HEK293 (cell line): ENCODE measurements around the gene DDX10.
A peak's percentile ranks its signal among the peaks of the same experiment; 100 is the strongest.

Experiments used
- CTCF ChIA-PET: fragments of 350-600 bp; formaldehyde crosslinking; extraction: SDS; loops from one replicate; lab custom pipeline; 2021; ENCODE audit warnings: antibody characterized with exemption; lab: Yijun Ruan, JAX
- POLR2A ChIA-PET: fragments of 300-600 bp; formaldehyde crosslinking; extraction: SDS; loops from one replicate; lab custom pipeline; 2020; ENCODE audit warnings: antibody characterized with exemption, inconsistent platforms; lab: Yijun Ruan, JAX
- H3K27ac ChIP-seq: fragments of 200-500 bp; sonication (Bioruptor generic); 2 replicates; pipeline ENCODE4 v1.5.1; 2014; ENCODE audit warnings: low read depth, low read length, control low read depth, inconsistent platforms; ENCODE audit errors: extremely low read depth
- H3K36me3 ChIP-seq, 2 experiments: fragments of 200-500 bp in 1 of 2; sonication (Bioruptor generic) in 1 of 2; 1 replicate in 1 of 2; 2 replicates in 1 of 2; pipeline ENCODE4 v1.5.1; 2014 to 2017; ENCODE audit warnings: inconsistent platforms in 2 of 2, low read length in 2 of 2; ENCODE audit not compliant: control insufficient read depth in 2 of 2, insufficient read depth in 1 of 2
- H3K4me1 ChIP-seq: fragments of 200-500 bp; sonication (Bioruptor generic); 2 replicates; pipeline ENCODE4 v1.5.1; 2014; ENCODE audit warnings: mild to moderate bottlenecking, low read length, inconsistent platforms; ENCODE audit not compliant: control insufficient read depth, insufficient read depth
- H3K4me3 ChIP-seq: 2 replicates; pipeline ENCODE4 v1.5.1; 2011; ENCODE audit warnings: low read depth, mild to moderate bottlenecking, control low read depth, low read length, moderate library complexity
- H3K9me3 ChIP-seq: fragments of 200-500 bp; sonication (Bioruptor generic); 2 replicates; pipeline ENCODE4 v1.5.1; 2014; ENCODE audit warnings: low read depth, low read length, inconsistent platforms; ENCODE audit not compliant: control insufficient read depth, insufficient read depth
- GLIS2 ChIP-seq: fragments of 450-650 bp; formaldehyde crosslinking; IDR thresholded peaks from 2 replicates; pipeline ENCODE4 v1.5.1; 2016; ENCODE audit warnings: missing biosample characterization, missing genetic modification characterization
- PBX3 ChIP-seq: sonication (generic); formaldehyde crosslinking; IDR thresholded peaks from 2 replicates; pipeline ENCODE4 v1.8.1; 2022; ENCODE audit warnings: mild to moderate bottlenecking, moderate library complexity, missing genetic modification reagents
- PRDM6 ChIP-seq: fragments of 450-650 bp; formaldehyde crosslinking; IDR thresholded peaks from 2 replicates; pipeline ENCODE4 v1.5.1; 2017; ENCODE audit warnings: missing biosample characterization, missing genetic modification characterization
- SCRT1 ChIP-seq: fragments of 450-650 bp; formaldehyde crosslinking; IDR thresholded peaks from 2 replicates; pipeline ENCODE4 v1.5.1; 2016; ENCODE audit warnings: missing biosample characterization, missing genetic modification characterization, borderline replicate concordance
- SP2 ChIP-seq: fragments of 450-650 bp; formaldehyde crosslinking; IDR thresholded peaks from 2 replicates; pipeline ENCODE4 v1.5.1; 2016; ENCODE audit warnings: missing biosample characterization, missing genetic modification characterization
- TRIM28 ChIP-seq: IDR thresholded peaks from 2 replicates; pipeline ENCODE4 v1.6.1; 2011; ENCODE audit warnings: low read length, control low read depth, borderline replicate concordance
- WT1 ChIP-seq: fragments of 450-650 bp; formaldehyde crosslinking; IDR thresholded peaks from 2 replicates; pipeline ENCODE4 v1.5.1; 2016; ENCODE audit warnings: missing biosample characterization, missing genetic modification characterization
- YY1 ChIP-seq: fragments of 450-650 bp; formaldehyde crosslinking; IDR thresholded peaks from 2 replicates; pipeline ENCODE4 v1.5.1; 2018; ENCODE audit warnings: missing biosample characterization, missing genetic modification characterization
- ZBTB21 ChIP-seq: fragments of 450-650 bp; formaldehyde crosslinking; IDR thresholded peaks from 2 replicates; pipeline ENCODE4 v1.5.1; 2017; ENCODE audit warnings: missing biosample characterization, missing genetic modification characterization
- ZBTB48 ChIP-seq: fragments of 450-650 bp; formaldehyde crosslinking; IDR thresholded peaks from 2 replicates; pipeline ENCODE4 v1.5.1; 2016; ENCODE audit warnings: missing biosample characterization, missing genetic modification characterization
- ZNF169 ChIP-seq: fragments of 450-650 bp; formaldehyde crosslinking; IDR thresholded peaks from 2 replicates; pipeline ENCODE4 v1.5.1; 2016; ENCODE audit warnings: missing biosample characterization, missing genetic modification characterization
- ZNF221 ChIP-seq: fragments of 450-650 bp; formaldehyde crosslinking; IDR thresholded peaks from 2 replicates; pipeline ENCODE4 v1.5.1; 2017; ENCODE audit warnings: missing biosample characterization, missing genetic modification characterization, borderline replicate concordance
- ZNF23 ChIP-seq: fragments of 450-650 bp; formaldehyde crosslinking; IDR thresholded peaks from 2 replicates; pipeline ENCODE4 v1.5.1; 2016; ENCODE audit warnings: missing biosample characterization, missing genetic modification characterization, borderline replicate concordance
- ZNF248 ChIP-seq: fragments of 450-650 bp; formaldehyde crosslinking; IDR thresholded peaks from 2 replicates; pipeline ENCODE4 v1.5.1; 2017; ENCODE audit warnings: missing biosample characterization, missing genetic modification characterization
- ZNF311 ChIP-seq: fragments of 450-650 bp; formaldehyde crosslinking; IDR thresholded peaks from 2 replicates; pipeline ENCODE4 v1.5.1; 2017; ENCODE audit warnings: missing biosample characterization, missing genetic modification characterization, borderline replicate concordance
- ZNF350 ChIP-seq: fragments of 450-650 bp; formaldehyde crosslinking; IDR thresholded peaks from 2 replicates; pipeline ENCODE4 v1.5.0; 2017; ENCODE audit warnings: missing biosample characterization, mild to moderate bottlenecking, missing genetic modification characterization
- ZNF394 ChIP-seq: fragments of 450-650 bp; formaldehyde crosslinking; IDR thresholded peaks from 2 replicates; pipeline ENCODE4 v1.5.1; 2016; ENCODE audit warnings: missing biosample characterization, missing genetic modification characterization, mild to moderate bottlenecking, moderate library complexity, borderline replicate concordance
- ZNF623 ChIP-seq: fragments of 450-650 bp; formaldehyde crosslinking; IDR thresholded peaks from 2 replicates; pipeline ENCODE4 v1.5.1; 2016; ENCODE audit warnings: missing biosample characterization, missing genetic modification characterization
- ZNF639 ChIP-seq: fragments of 450-650 bp; formaldehyde crosslinking; IDR thresholded peaks from 2 replicates; pipeline ENCODE4 v1.5.1; 2016; ENCODE audit warnings: missing biosample characterization, missing genetic modification characterization
- ZNF791 ChIP-seq: fragments of 450-650 bp; formaldehyde crosslinking; IDR thresholded peaks from 2 replicates; pipeline ENCODE4 v1.5.1; 2016; ENCODE audit warnings: missing biosample characterization, missing genetic modification characterization
- TF ChIP-seq, protein P1 (sequence below): fragments of 450-650 bp; formaldehyde crosslinking; IDR thresholded peaks from 2 replicates; pipeline ENCODE4 v1.5.1; 2016; ENCODE audit warnings: missing biosample characterization, missing genetic modification characterization, low read depth
- TF ChIP-seq, protein P2 (sequence below): fragments of 450-650 bp; formaldehyde crosslinking; IDR thresholded peaks from 2 replicates; pipeline ENCODE4 v1.5.1; 2016; ENCODE audit warnings: missing biosample characterization, missing genetic modification characterization
- TF ChIP-seq, protein P3 (sequence below): fragments of 450-650 bp; formaldehyde crosslinking; IDR thresholded peaks from 2 replicates; pipeline ENCODE4 v1.5.1; 2017; ENCODE audit warnings: missing biosample characterization, mild to moderate bottlenecking, missing genetic modification characterization, moderate library complexity
- TF ChIP-seq, protein P4 (sequence below): fragments of 450-650 bp; formaldehyde crosslinking; IDR thresholded peaks from 2 replicates; pipeline ENCODE4 v1.5.0; 2017; ENCODE audit warnings: missing biosample characterization, missing genetic modification characterization, borderline replicate concordance

The DDX10 gene

GRCh38 chr11:108882211-108882831 is 217.5 kb downstream of the DDX10 start:
- ChIA-PET CTCF (interaction anchor here (0.6 kb wide), 1 partner anchor 185 kb away, joined by 3 read pairs; no protein-coding TSS in a partner anchor), POLR2A (no interaction called here)
- Histone ChIP-seq H3K36me3 (no peaks in the 10 kb centered on the region), H3K27ac (no peak overlapping the region), H3K4me3 (no peak overlapping the region), H3K4me1 (peaks cover 5% of the 10 kb centered on the region), H3K9me3 (no peaks in the 10 kb centered on the region)
- no peak for TF ChIP-seq ZNF221 (tag by site-specific recombination)
- TF ChIP-seq SCRT1: no peak
- no peak for TF ChIP-seq ZNF350 (tag by site-specific recombination)
- peak; percentile 62 for TF ChIP-seq PRDM6 (tag by site-specific recombination)
- 0 out of 2 replicates have a peak, but pooled peaks have one; percentile 25 for TF ChIP-seq TRIM28
- TF ChIP-seq ZBTB48 (tag by site-specific recombination): no peak
- no peak for TF ChIP-seq GLIS2 (tag by site-specific recombination)
- no peak for TF ChIP-seq ZNF23 (tag by site-specific recombination)
- TF ChIP-seq ZNF791: no peak
- no peak for TF ChIP-seq ZNF639 (tag by site-specific recombination)
- TF ChIP-seq ZNF623 (tag by site-specific recombination): no peak
- no peak for TF ChIP-seq ZNF248 (tag by site-specific recombination)
- TF ChIP-seq ZNF394: no peak
- no peak for TF ChIP-seq ZBTB21 (tag by site-specific recombination)
- no peak for TF ChIP-seq ZNF169 (tag by site-specific recombination)
- no peak for TF ChIP-seq ZNF311
- no peak for TF ChIP-seq YY1
- TF ChIP-seq, protein P1, sequence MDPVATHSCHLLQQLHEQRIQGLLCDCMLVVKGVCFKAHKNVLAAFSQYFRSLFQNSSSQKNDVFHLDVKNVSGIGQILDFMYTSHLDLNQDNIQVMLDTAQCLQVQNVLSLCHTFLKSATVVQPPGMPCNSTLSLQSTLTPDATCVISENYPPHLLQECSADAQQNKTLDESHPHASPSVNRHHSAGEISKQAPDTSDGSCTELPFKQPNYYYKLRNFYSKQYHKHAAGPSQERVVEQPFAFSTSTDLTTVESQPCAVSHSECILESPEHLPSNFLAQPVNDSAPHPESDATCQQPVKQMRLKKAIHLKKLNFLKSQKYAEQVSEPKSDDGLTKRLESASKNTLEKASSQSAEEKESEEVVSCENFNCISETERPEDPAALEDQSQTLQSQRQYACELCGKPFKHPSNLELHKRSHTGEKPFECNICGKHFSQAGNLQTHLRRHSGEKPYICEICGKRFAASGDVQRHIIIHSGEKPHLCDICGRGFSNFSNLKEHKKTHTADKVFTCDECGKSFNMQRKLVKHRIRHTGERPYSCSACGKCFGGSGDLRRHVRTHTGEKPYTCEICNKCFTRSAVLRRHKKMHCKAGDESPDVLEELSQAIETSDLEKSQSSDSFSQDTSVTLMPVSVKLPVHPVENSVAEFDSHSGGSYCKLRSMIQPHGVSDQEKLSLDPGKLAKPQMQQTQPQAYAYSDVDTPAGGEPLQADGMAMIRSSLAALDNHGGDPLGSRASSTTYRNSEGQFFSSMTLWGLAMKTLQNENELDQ: no peak
- no peak for TF ChIP-seq SP2
- TF ChIP-seq, protein P2, sequence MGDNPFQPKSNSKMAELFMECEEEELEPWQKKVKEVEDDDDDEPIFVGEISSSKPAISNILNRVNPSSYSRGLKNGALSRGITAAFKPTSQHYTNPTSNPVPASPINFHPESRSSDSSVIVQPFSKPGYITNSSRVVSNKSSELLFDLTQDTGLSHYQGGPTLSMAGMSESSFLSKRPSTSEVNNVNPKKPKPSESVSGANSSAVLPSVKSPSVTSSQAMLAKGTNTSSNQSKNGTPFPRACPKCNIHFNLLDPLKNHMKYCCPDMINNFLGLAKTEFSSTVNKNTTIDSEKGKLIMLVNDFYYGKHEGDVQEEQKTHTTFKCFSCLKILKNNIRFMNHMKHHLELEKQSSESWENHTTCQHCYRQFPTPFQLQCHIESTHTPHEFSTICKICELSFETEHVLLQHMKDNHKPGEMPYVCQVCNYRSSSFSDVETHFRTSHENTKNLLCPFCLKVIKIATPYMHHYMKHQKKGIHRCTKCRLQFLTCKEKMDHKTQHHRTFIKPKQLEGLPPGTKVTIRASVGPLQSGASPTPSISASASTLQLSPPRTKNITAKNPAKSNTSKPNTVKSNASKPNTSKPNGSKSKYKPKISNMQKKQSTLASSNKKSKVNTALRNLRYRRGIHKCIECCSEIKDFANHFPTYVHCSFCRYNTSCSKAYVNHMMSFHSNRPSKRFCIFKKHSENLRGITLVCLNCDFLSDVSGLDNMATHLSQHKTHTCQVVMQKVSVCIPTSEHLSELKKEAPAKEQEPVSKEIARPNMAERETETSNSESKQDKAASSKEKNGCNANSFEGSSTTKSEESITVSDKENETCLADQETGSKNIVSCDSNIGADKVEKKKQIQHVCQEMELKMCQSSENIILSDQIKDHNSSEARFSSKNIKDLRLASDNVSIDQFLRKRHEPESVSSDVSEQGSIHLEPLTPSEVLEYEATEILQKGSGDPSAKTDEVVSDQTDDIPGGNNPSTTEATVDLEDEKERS (tag by site-specific recombination): no peak
- TF ChIP-seq, protein P3, sequence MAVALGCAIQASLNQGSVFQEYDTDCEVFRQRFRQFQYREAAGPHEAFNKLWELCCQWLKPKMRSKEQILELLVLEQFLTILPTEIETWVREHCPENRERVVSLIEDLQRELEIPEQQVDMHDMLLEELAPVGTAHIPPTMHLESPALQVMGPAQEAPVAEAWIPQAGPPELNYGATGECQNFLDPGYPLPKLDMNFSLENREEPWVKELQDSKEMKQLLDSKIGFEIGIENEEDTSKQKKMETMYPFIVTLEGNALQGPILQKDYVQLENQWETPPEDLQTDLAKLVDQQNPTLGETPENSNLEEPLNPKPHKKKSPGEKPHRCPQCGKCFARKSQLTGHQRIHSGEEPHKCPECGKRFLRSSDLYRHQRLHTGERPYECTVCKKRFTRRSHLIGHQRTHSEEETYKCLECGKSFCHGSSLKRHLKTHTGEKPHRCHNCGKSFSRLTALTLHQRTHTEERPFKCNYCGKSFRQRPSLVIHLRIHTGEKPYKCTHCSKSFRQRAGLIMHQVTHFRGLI (tag by site-specific recombination): no peak
- peak; percentile 67 for TF ChIP-seq WT1
- TF ChIP-seq PBX3: no peak
- TF ChIP-seq, protein P4, sequence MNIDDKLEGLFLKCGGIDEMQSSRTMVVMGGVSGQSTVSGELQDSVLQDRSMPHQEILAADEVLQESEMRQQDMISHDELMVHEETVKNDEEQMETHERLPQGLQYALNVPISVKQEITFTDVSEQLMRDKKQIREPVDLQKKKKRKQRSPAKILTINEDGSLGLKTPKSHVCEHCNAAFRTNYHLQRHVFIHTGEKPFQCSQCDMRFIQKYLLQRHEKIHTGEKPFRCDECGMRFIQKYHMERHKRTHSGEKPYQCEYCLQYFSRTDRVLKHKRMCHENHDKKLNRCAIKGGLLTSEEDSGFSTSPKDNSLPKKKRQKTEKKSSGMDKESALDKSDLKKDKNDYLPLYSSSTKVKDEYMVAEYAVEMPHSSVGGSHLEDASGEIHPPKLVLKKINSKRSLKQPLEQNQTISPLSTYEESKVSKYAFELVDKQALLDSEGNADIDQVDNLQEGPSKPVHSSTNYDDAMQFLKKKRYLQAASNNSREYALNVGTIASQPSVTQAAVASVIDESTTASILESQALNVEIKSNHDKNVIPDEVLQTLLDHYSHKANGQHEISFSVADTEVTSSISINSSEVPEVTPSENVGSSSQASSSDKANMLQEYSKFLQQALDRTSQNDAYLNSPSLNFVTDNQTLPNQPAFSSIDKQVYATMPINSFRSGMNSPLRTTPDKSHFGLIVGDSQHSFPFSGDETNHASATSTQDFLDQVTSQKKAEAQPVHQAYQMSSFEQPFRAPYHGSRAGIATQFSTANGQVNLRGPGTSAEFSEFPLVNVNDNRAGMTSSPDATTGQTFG (tag by site-specific recombination): no peak
